Astrocyte (in vitro differentiated cells and primary cell): ENCODE measurements around the gene FBXL19.

Source experiments
- CTCF ChIP-seq: IDR thresholded peaks from 2 replicates; pipeline ENCODE4 v1.5.1; 2011; ENCODE audit warnings: low read depth, mild to moderate bottlenecking, inconsistent platforms, low read length, moderate library complexity; ENCODE audit not compliant: insufficient read depth
- EZH2 ChIP-seq: IDR thresholded peaks from 2 replicates; pipeline ENCODE4 v1.6.1; 2012; ENCODE audit warnings: mild to moderate bottlenecking, low read length, inconsistent platforms; ENCODE audit not compliant: insufficient read depth

GRCh38 chr16:30996985-30997724, 73.8 kb downstream of the FBXL19 start:
- TF ChIP-seq EZH2 = no peak
- TF ChIP-seq CTCF = no peak
